Uterus (tissue), 4 donors: Measurements from ENCODE around the gene TRIO. TPM values are rescaled to one million over a fixed set of nuclear protein-coding genes. Genes with fewer than 3 reads are reported as not detected.

Experiments used
- DNase-seq, 2 donors: peaks; one replicate each; pipeline ENCODE4 v3.0.0-alpha.2; 2019 to 2020
- H3K27ac ChIP-seq, 2 donors: fragments of 200-600 bp; sonication (generic); 1 replicate in 1 of 2; 2 replicates in 1 of 2; pipeline ENCODE4 v1.5.1; 2016 to 2018
- H3K27me3 ChIP-seq, 2 donors: fragments of 200-600 bp; sonication (generic); one replicate each; pipeline ENCODE4 v1.5.1; 2018 to 2019; ENCODE audit warnings: control low read depth in 1 of 2
- H3K36me3 ChIP-seq, 2 donors: fragments of 200-600 bp; sonication (generic); one replicate each; pipeline ENCODE4 v1.5.1; 2019; ENCODE audit warnings: control low read depth in 1 of 2
- H3K4me1 ChIP-seq, 2 donors: fragments of 200-600 bp; sonication (generic); one replicate each; pipeline ENCODE4 v1.5.1; 2018 to 2019; ENCODE audit warnings: control low read depth in 1 of 2
- H3K4me3 ChIP-seq, 2 donors: fragments of 200-600 bp; sonication (generic); 1 replicate in 1 of 2; 2 replicates in 1 of 2; pipeline ENCODE4 v1.5.1; 2018 to 2019; ENCODE audit warnings: mild to moderate bottlenecking in 1 of 2
- H3K9me3 ChIP-seq, 2 donors: fragments of 200-600 bp; sonication (generic); one replicate each; pipeline ENCODE4 v1.5.1; 2019; ENCODE audit warnings: control low read depth in 1 of 2
- POLR2A ChIP-seq, 2 donors: fragments of 450-650 bp; IDR thresholded peaks; one replicate each; pipeline ENCODE4 v1.6.1; 2016; ENCODE audit warnings: antibody characterized with exemption in 2 of 2, mild to moderate bottlenecking in 1 of 2, moderate library complexity in 1 of 2
- intact Hi-C: fragments of 100-400 bp; cut with DNase I; formaldehyde crosslinking; loops from one replicate; pipeline ENCODE4 v1.15.1; 2023; ENCODE audit warnings: low total_unique reads
- total RNA-seq, 4 donors: library from RNA; depleted of rRNA in 3 of 4; stranded (reverse); fragments of >200 nt in 3 of 4; gene quantifications; one replicate each; pipeline versions ENCODE4 v1.1.0 to v1.2.4, GENCODE V29; 2014 to 2023
- TF ChIP-seq, protein P1 (sequence below), 4 experiments: fragments of 200-600 bp in 2 of 4; fragments of 450-650 bp in 2 of 4; sonication (generic) in 2 of 4; IDR thresholded peaks; one replicate each; pipeline ENCODE4 v1.5.1; 2016 to 2019; ENCODE audit warnings: antibody characterized with exemption in 4 of 4, mild to moderate bottlenecking in 2 of 4, moderate library complexity in 1 of 4
- donor health status: DM: yes; HTN: yes; CAD: no.

Gene TRIO
- total RNA-seq, 4 donors from 2014 or later = 93.5 to 234 (median 207) TPM

GRCh38 chr5:14109041-14109747 is 33.9 kb upstream of the TRIO start:
- intact Hi-C loops = no loop called here
- DNase-seq = no peak
- no peaks in the 10 kb centered on the region for H3K36me3 ChIP-seq
- H3K4me1 ChIP-seq = no peaks in the 10 kb centered on the region
- H3K27ac ChIP-seq = no peak overlapping the region
- no peaks in the 10 kb centered on the region for H3K9me3 ChIP-seq
- no peak overlapping the region for H3K4me3 ChIP-seq
- H3K27me3 ChIP-seq = no peaks in the 10 kb centered on the region
- TF ChIP-seq, protein P1, sequence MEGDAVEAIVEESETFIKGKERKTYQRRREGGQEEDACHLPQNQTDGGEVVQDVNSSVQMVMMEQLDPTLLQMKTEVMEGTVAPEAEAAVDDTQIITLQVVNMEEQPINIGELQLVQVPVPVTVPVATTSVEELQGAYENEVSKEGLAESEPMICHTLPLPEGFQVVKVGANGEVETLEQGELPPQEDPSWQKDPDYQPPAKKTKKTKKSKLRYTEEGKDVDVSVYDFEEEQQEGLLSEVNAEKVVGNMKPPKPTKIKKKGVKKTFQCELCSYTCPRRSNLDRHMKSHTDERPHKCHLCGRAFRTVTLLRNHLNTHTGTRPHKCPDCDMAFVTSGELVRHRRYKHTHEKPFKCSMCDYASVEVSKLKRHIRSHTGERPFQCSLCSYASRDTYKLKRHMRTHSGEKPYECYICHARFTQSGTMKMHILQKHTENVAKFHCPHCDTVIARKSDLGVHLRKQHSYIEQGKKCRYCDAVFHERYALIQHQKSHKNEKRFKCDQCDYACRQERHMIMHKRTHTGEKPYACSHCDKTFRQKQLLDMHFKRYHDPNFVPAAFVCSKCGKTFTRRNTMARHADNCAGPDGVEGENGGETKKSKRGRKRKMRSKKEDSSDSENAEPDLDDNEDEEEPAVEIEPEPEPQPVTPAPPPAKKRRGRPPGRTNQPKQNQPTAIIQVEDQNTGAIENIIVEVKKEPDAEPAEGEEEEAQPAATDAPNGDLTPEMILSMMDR (IDR thresholded peaks at IDR 0.05) = no peak
- TF ChIP-seq POLR2A (IDR thresholded peaks at IDR 0.05) = no peak

DNA sequence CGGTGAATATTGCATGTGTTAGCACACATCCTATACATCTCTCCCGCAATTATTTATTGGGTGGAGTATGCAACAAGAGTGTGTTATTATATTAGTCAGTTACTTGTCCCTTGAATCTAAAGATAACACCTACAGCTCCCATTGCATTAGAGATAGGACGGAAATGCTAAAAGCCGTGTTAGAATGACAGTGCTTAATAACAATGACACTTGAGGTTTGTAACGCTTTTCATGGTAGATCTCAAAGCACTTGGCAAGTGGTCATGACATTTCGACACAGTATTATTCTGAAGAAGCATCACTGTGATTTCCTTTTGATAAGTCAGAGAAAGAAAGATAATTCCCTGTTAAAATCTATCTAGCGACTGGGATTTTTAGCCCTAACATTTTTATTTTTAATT is 33.4 kb upstream of the TRIO start:
- H3K27me3 ChIP-seq = no peaks in the 10 kb centered on the region
- no peak overlapping the region for H3K4me3 ChIP-seq
- intact Hi-C loops = no loop called here
- no peak for TF ChIP-seq POLR2A (IDR thresholded peaks at IDR 0.05)
- TF ChIP-seq, protein P1 (IDR thresholded peaks at IDR 0.05) = no peak
- no peak for DNase-seq
- H3K9me3 ChIP-seq = no peaks in the 10 kb centered on the region
- no peaks in the 10 kb centered on the region for H3K36me3 ChIP-seq
- no peak overlapping the region for H3K27ac ChIP-seq
- H3K4me1 ChIP-seq = no peaks in the 10 kb centered on the region

DNA sequence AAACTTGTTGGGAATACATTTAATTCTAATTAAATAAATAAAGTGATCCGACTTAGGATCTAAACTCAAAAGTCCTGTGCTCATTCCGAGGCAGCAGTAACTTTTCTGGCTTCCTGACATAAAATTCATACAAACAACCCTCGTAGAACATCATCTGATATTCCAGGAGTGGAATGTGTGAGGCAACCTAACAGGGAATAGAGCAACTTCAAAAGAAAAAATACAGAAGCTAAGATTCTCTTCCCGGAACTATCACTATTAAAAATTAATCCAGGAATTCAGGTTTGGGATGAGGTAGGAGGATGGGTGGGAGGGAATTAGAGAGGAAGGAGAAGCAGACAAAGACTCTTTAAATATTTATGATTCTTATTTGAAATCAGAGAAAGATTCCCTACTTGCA is 32.9 kb upstream of the TRIO start:
- intact Hi-C loops = no loop called here
- Histone ChIP-seq H3K36me3 (no peaks in the 10 kb centered on the region), H3K27ac (no peak overlapping the region), H3K9me3 (no peaks in the 10 kb centered on the region), H3K27me3 (no peaks in the 10 kb centered on the region), H3K4me3 (no peak overlapping the region), H3K4me1 (no peaks in the 10 kb centered on the region)
- DNase-seq = no peak
- TF ChIP-seq, protein P1 (IDR thresholded peaks at IDR 0.05) = no peak

- H3K36me3 ChIP-seq = no peaks in the 10 kb centered on the region
- no peak overlapping the region for H3K4me3 ChIP-seq
- no peaks in the 10 kb centered on the region for H3K9me3 ChIP-seq
- H3K4me1 ChIP-seq = no peaks in the 10 kb centered on the region
- H3K27ac ChIP-seq = no peak overlapping the region
- intact Hi-C loops = no loop called here
- H3K27me3 ChIP-seq = no peaks in the 10 kb centered on the region
- TF ChIP-seq, protein P1 (IDR thresholded peaks at IDR 0.05) = no peak
- TF ChIP-seq POLR2A (IDR thresholded peaks at IDR 0.05) = no peak
- no peak for DNase-seq
These were observed 32.5 kb upstream of the TRIO start for GRCh38 chr5:14110680-14111079.

DNA sequence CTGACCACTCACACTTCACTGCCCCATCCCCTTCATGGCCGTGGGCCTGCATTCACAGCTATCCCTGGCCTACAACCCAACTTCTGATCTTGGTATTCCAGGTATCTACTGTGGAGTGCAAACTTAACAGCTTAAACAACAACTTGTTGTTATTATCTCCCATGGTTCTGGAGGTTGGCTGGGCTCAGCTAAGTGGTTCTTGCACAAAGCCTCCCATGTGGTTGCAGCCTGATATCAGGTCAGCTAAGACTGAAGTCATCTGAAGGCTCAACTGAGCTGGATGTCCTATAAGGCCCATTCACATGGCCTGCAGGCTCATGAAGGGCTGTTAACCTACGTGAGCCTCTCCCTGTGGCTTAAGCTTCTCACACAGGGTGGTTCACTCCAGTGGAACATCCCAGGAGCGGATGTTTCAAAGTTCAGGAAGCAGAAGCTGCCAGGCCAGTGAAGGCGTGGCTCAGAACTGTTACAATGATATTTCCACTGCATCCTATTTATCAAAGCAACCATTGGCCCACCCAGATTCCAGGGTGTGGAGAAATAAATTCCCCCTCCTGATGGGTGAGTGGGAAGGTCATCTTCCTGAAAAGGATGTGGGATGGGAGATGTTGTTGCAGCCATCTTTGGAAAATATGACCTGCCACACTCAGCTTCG is 30.0 kb upstream of the TRIO start:
- DNase-seq = peak in 1 of 2 donors; percentile 52
- intact Hi-C loops = no loop called here
- Histone ChIP-seq H3K36me3 (no peaks in the 10 kb centered on the region), H3K4me1 (no peaks in the 10 kb centered on the region), H3K4me3 (no peak overlapping the region), H3K9me3 (no peaks in the 10 kb centered on the region), H3K27ac (peak overlapping the region in 1 of 2 donors; percentile 40), H3K27me3 (no peaks in the 10 kb centered on the region)
- no peak for TF ChIP-seq POLR2A (IDR thresholded peaks at IDR 0.05)
- TF ChIP-seq, protein P1 (IDR thresholded peaks at IDR 0.05) = no peak
